COLO829 (cell line): ENCODE results near the gene UGT1A10.
"Not testable (repeated sequence)": the region's sequence is repeated elsewhere in the genome, so short reads cannot be mapped to it uniquely, and the experiment has no call there.

Experiments used
- DNase-seq: peaks from one replicate; pipeline ENCODE4 v3.0.0; 2012; ENCODE audit warnings: low spot score

The UGT1A10 gene

DNA sequence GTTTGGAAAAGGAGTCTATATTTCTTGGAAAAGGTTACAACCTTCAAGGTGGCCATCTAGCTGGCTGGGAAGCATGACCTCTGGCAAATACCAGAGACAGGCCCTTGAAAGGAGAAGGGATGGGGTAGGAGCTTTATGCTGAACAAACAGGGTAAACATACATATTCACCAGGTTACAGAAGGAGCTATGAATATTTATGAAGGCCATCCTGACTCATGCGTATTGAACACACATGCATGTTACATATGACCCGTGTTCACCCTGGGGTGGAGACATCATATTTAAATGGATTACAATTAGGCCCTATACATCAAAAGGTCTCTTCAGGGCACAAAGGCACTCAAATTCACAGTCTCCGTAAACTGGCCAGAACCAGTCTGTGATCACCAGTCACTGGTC is 19.7 kb downstream of the UGT1A10 start:
- not testable (repeated sequence) for DNase-seq

DNA sequence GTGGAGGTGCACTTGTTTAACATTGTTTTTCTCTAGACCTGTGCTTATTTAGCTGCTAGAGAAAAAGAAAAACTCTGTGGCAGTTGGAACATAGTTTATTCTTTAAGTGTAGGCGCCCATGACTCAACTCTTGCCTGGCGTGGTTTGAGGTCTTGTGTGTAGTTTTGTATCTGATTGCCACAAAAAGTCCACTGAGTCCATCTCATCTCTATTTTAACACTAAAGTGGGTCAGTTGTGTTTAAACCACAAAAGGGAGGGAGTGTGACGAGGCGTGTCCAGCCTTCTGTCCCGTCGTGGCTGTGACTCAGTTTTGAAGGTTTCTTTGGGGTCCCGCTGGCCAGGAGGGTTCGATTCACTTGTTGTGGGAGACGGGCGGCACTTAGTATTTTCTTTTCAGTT is 20.2 kb downstream of the UGT1A10 start:
- no peak for DNase-seq

DNA sequence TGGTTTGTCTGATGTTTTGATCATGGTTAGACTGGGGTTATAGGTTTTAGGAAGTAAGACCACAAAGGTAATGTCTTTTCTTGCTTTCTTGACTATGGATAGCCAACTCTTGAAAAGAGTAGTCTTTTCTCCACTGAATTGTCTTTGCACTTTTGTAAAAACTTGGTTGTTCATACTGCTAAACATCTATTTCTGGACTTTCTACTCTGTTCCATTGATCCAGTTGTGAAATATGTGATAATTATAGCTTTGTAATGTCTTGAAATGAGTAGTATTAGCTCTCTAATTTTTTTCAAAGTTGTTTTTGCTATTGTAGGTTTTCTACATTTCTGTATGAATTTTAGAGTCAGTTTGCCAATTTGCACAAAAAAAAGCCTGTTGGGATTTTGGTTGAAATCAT is 22.4 kb downstream of the UGT1A10 start:
- DNase-seq = no peak

DNA sequence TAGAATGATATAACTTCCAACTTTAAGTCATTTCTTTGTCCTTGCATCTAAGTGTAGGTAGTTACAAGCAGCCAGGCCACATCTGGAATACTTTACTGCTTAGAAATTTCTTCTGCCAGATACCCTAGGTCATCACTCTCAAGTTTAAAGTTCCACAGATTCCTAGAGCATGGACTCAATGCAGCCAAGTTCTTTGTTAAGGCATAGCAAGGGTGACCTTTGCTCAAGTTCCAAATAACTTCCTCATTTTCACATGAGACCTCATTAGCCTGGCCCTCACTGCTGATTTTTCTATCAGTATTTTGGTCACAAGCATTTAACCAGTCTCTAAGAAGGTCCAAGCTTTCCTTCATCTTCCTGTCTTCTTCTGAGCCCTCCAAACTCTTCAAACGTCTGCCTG is 27.7 kb downstream of the UGT1A10 start:
- no peak for DNase-seq

DNA sequence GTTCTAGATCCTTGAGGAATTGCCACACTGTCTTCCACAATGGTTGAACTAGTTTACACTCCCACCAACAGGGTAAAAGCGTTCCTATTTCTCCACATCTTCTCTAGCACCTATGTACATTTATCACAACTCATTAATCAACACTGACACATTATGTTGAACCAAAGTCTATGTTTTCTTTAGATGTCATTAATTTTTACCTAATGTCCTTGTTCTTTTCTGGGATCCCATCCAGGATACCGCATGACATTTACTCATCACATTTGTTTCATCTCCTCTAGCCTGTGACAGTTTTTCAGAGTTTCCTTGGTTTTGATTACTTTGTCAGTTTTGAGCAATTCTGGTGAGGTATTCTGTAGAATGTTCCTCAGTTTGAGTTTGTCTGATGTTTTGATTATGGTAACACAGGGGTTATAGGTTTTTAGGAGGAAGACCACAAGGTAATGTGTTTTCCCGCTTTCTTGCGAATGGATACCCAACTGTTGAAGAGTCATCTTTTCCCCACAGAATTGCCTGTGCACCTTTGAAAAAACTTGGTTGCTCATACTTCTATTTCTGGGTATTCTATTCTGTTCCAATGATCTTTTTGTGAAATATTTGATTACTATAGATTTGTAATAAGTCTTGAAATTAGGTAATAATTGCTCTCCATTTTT is 32.5 kb downstream of the UGT1A10 start:
- no peak for DNase-seq

DNA sequence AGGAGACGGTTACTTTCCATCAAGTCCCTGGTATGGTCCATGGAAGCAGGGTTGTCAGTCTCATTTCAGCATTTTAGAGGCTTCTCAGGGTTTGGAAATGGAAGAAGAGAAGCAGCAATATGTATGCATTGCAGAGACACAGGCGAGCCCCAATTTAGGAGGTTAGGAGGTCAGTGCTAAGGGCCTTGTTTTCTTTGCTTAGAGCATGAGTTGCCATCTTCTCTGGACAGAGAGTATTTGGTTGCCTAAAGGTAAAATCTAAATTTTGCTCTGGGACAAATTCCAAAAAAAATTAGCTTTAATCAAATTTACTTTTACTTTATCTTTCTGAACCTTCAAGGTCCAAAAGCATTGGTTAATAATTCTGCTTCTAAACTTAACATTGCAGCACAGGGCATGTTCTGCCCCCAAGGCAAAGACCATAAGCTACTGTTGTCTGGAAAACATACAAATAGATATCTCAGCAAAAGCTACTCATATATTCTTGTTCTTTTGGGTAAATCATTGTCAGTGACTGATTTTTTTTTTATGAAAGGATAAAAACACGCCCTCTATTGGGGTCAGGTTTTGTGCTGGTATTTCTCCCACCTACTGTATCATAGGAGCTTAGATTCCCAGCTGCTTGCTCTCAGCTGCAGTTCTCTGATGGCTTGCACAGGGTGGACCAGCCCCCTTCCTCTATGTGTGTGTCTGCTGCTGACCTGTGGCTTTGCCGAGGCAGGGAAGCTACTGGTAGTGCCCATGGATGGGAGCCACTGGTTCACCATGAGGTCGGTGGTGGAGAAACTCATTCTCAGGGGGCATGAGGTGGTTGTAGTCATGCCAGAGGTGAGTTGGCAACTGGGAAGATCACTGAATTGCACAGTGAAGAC is 35.3 kb downstream of the UGT1A10 start, which contains the start of gene UGT1A9:
Gene UGT1A9 (plus strand): TSS at position 609 of the 872 bp plus-strand sequence. CDS start 37 bp downstream, at position 646.
- DNase-seq = no peak

DNA sequence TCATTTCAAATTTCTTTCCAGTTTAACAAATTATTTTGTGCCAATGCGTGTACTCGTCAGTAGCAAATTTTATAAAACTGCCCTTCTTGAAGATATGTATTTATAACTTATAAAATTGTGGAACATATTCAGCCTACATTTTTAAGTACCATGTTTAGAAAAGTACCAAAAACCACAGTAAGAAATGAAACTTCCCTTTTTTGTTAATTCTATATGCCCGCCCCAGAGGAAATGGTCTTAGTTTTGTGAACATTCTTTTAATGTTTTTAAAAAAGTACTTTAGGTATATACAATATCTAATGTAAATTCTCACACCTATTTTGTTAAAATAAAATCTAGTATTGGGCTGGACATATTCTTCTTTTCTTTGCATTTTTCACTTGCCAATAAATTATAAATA is 36.6 kb downstream of the UGT1A10 start:
- no peak for DNase-seq

DNA sequence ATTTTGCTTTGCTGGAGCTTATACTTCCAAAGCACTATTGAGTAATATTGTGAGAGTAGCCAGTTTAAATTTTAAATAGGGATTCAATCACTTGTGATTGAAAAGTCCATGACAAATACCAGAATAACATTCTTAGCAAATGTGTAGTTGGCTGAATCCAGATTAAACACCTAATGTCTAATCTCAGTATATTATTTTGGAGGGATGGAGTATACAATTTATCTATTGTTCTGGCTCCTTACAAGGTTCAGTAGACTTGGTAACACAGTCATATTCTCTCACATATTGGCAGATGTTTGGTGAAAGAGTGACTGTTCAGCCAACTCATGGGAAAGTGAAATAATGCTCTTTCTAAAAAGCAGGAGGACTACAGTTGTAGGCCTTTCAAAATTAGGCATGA is 37.6 kb downstream of the UGT1A10 start:
- no peak for DNase-seq

DNA sequence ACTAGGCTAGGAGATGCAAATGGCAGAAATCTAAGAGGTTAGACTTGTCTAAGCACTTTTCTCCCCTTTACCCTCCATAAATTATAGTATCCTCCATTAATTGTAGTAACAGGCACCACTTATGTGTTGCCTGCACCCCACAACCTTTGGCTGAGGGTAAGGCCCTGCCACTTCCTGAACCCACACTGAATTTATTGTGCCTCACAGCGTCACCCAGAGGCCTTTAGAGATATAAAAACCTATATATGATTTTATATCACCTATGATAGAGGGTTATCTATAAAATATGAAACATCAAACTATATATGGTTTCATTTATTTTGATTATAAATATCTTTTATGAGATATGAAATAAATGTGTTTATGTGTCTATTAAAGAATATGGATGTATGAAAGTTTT is 38.1 kb downstream of the UGT1A10 start:
- DNase-seq = no peak

DNA sequence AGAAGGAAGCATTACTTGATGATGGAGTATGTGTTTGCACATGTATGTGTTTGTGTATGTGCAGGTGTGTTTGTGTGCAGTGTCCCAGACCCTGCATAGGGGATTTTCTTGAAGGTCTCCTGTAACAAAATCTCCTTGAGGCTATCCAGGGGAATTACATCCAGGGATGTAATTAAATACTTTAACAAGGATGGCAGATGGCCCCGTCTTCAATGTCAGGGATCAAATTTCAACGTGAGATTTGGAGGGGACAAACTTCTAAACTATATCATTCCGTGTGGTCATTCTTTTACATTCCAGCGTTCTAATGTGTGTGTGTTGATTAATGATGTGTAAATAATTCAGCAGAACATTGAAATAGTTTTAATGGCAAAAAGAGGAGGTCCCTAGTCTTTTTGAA is 38.7 kb downstream of the UGT1A10 start:
- DNase-seq = no peak

DNA sequence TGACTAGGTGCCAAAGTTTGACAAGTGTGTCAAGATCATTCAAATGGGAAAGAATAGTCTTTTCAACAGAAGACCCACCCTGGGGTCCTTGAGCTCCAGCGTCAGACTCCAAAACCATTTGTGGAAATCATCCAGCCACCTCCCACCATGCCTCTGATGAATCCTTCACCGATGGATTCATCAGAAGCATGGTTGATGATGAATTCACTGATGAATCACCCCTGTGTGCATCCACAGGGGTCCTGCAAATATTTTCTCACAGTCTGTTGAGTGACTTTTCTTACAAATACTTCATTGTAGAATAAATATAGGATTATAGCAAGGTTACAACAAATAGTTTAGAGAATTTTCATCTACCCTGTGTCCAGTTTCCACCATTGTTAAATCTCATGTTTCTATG is 39.8 kb downstream of the UGT1A10 start:
- DNase-seq = no peak

DNA sequence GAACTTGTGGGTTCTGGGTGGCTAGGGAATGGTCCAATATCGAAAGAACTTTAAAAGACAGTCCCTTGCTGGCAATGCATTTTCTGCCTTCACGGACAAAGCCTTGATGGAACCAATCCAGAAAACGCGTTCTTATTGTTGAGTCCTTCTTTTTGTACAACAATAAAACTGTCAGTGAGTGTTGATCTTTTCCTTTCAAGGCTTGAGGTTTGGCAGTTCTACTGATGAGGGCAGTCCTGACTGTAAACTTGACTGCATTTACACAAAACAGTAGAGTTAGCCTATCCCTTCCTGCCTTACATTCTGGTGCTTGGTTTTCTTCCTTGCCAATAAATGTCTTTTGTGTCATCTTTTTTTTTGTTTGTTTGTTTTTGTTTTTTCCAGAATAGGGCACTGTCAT is 42.9 kb downstream of the UGT1A10 start:
- no peak for DNase-seq

DNA sequence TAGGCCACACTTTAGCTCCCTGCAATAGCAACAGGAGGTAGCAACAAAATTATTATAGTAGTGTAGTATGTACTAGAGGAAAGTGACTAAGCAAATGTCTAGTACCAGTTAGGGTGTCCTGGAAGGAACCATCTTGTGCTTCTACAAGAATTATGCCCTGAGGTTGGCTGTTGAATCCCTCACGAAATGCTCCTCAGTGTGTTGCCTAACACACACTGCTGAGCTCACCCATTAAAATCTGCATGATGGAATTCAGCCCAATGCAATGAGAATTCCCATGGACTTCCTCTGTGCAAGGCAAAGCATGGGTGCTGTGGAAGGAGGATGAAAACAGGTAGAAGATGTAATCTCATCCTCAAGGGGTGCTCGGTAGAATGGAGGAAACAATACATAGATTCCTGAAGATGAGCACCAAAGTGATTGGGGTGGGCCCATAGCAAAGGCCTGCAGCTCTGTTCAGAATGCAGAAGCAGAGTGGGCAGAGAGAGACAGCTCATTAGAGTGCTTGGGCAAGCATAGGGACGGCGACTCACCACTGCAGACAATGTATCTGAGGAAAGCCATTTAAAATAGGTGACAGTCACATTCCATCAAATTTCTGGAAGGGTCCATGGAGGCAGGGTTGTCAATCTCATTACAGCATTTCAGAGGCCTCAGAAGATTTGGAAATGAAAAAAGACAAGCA is 44.3 kb downstream of the UGT1A10 start:
- no peak for DNase-seq

DNA sequence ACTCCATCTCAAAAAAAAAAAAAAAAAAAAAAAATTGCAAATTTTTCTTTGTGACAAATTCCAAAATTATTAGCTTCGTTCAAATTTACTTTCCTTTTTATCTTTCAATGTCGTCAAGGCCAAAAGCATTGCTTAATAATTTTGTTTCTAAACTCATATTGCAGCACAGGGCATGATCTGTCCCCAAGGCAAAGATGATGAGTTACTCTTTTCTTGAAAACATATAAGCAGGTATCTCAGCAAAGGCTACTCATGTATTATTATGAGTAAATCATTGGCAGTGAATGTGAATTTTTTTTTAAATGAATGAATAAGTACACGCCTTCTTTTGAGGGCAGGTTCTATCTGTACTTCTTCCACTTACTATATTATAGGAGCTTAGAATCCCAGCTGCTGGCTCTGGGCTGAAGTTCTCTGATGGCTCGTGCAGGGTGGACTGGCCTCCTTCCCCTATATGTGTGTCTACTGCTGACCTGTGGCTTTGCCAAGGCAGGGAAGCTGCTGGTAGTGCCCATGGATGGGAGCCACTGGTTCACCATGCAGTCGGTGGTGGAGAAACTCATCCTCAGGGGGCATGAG is 45.4 kb downstream of the UGT1A10 start, which contains the start of gene UGT1A7:
Gene UGT1A7 (plus strand): TSS at position 381 of the 579 bp plus-strand sequence. CDS start 37 bp downstream, at position 418.
- no peak for DNase-seq

DNA sequence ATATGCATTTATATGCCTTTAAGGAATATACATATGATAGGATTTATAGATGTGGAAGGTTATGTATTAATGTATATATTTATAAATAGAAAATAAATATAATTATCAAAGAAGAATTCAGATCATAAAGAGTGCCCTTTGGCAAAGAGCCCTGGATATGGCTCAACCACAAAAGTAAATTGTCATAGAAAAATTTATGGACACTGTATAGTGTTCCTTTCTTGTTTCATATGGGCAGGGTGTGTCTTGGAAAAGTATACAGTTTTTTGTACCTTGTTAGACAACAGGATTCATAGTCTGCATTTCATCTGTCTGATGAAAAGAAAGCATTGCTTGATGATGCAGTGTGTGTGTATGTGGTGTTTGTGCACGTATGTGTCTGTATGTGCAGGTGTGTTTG is 48.4 kb downstream of the UGT1A10 start:
- no peak for DNase-seq

DNA sequence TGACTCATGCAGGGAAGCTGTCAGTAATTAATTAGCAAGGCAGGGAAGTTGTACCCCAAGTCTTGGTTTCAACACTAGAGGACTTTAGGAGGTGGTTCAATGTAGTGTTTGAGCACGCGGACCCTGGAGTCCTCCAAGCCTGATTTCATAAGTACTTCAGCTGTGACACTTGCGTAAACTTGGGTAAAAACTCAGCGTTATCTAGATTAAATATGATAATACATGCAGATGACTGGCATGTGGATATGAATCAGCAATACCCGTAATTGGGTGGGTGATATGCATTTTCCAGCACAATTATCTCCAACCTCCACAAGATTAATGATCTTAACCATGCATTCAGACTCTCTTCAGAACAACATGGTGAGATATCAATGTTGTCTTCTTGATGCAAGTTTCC is 50.7 kb downstream of the UGT1A10 start:
- no peak for DNase-seq

DNA sequence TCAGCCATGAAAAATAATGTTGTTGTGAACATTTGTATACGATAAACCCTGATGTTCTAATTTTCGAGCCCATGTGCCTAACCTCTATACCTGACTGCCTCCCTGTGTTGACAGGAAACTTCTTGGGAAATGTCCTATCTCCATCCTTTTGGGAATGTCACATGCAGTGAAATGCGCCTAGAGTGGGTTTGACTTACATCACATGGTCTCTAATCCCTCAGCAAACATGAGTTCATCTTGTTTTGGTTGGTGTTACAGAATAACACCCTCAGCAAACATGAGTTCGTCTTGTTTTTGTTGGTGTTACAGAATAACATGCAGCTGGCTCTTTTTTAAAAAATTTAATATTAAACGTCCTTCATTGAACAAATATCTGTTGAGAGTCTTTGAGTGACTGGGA is 52.1 kb downstream of the UGT1A10 start:
- DNase-seq = no peak

DNA sequence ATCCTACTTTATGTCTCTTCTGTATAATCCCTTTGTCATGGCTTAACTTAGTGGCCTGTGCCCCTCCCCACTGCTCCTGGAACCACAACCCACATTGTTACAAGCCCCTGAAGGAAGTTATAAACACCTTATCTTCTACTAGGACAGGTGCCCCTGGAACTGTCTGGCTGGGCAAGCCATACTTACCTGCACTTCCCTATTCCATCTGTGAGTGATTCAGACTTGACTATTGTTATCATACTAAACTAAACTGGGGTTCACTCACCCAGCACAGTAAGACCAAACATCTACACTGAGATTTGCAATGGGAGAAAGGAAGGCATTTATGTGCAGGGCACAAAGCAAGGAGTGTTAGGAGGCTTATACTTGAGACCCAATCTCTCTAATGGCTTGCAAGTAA is 52.8 kb downstream of the UGT1A10 start:
- no peak for DNase-seq

DNA sequence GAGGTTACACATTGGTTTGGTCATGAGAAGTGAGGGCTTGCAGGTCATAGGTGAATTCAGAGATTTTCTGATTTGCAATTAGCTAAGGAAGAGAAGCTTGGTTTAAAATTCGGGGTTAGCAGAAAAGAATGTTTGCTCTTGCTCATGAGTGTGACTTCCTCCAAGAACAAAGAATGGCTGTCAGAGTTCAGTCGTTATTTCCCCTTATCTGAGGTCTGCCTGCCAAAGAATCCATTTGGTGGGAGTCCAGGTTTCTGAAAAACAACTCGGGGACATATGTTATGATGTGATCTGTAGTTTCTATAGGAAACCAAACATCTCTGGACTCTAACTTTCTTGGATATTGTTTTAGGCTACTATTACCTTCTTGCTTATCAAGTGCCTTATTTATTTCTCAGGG is 53.3 kb downstream of the UGT1A10 start:
- no peak for DNase-seq

DNA sequence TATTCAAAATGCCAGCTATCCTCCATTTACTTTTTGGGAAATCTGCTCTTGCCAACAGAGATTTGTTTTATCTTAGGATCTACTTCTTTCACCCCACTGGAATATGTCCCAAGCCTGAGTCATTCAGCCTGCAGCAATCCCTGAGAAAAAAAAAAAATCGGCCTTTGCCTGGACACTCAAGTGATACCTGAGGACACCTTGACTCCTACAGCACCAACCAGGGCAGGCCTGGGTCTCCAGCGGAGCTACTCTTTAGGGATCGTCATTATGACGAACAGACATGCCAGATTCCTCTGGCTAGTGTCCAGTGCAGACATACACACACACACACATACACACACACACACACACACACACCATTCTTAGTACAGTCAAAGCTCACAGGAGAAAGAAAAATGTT is 54.2 kb downstream of the UGT1A10 start:
- no peak for DNase-seq

DNA sequence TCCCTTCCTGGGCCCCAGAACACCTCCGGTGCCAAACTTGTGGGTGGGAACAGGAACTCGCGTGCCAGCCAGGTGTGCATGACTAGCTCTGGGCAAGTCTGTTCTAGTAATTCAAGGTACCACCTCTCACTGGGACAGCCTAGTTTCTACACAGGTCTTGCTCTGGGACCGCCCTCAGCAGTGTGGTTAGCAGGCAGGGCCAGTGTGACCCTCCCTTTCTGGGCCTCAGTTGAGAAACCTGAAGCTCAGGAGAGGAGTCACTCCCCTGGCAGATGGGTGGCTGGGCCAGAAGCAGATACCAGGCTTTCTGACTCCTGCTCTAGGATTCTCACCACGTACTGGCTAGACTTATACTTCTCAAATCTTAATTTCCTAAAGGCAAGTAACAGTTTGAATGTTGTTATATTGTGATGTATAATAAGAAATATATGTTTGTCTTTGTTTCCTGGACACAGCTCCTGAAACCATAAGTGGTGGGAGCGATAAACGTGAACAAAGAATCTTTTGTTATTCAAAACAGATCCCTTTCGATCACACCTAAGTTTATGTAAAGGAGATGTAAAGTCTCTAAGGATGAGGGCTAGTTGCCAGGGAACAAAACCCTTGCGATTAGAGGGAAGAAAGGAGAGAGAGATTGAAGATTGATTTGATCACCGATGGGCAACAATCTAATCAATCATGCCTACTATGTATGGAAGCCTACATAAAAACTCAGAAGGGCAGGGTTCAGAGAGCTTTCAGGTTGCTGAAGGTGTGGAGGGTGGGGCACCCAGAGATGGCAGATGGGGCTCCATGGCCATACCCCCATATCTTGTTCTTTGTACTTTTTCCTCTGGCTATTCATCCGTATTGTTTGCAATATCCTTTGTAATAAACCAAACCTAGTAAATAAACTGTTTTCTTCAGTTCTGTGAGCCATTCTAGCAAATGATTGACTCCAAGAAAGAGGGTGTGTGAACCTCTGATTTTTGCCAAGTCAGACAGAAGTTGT is 55.5 kb downstream of the UGT1A10 start:
- no peak for DNase-seq
